IPS-18c (cell line): Measurements from ENCODE around the gene ECHS1.
"Not testable (repeated sequence)": the region's sequence is repeated elsewhere in the genome, so short reads cannot be mapped to it uniquely, and the experiment has no call there.

Source experiments
- H3K4me3 ChIP-seq: 2 replicates; pipeline ENCODE4 v1.7.0; 2013; ENCODE audit warnings: low read depth, mild to moderate bottlenecking, low read length, moderate library complexity; ENCODE audit not compliant: insufficient read depth
- H3K9me3 ChIP-seq: one replicate; pipeline ENCODE4 v1.6.1; 2013; ENCODE audit warnings: mild to moderate bottlenecking, low read length, moderate library complexity; ENCODE audit not compliant: control insufficient read depth, insufficient read depth

The ECHS1 gene

DNA sequence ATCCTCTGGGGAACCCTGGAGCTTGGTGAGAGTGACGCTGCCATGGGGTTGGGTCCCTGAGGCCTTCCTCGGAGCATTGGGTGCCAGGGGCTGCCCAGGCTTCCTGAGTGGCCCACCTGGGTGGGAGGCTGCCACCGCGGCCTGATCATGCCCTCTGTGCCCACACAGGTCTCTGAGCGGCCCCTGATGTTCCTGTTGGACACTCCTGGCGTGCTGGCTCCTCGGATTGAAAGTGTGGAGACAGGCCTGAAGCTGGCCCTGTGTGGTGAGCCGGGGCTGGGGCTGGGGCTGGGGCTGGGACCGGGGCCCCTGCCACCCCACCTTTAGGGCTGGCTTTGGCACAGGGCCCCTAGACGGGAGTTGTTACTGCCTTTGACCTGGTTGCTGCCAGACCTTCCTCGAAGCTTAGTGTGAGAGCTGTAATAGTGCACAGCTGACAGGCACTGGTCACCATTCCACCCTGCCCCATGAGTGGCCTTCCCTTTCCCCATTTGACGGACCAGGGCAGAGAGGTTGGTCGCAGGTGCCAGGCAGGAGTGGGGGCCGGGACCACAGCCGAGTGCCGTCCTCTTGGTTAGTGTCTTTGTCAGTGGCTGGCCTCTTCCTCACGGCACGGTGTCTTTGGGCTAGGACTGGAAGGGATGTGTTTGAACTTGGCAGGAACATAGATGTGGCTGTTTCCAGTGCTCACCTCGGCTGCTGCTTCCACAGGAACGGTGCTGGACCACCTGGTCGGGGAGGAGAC is 29.0 kb upstream of the ECHS1 start:
- no peak overlapping the region for H3K4me3 ChIP-seq
- no peaks in the 10 kb centered on the region for H3K9me3 ChIP-seq

DNA sequence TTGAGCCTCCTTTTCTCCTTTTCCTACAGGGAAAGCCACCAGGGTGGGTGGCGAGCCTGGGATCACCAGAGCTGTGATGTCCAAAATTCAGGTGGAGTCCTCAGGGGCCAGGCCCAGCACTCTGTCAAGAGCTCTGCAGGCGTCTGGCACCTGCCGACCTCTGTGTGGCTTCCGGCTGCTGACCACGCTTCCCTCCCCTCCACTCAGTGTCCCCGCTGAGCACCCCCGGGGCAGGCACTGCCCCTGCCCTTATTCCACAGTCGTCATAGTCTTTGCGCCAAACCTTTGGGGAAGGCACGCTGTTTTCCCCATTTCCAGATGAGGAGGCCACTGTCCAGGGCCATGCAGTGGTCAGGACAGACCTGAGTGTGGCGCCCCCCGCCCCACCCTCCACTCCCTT is 28.3 kb upstream of the ECHS1 start:
- no peaks in the 10 kb centered on the region for H3K9me3 ChIP-seq

GRCh38 chr10:133400624-133401424 is 27.7 kb upstream of the ECHS1 start:
- Histone ChIP-seq H3K4me3 (no peak overlapping the region), H3K9me3 (no peaks in the 10 kb centered on the region)

More for the DNA sequence above, 28.3 kb upstream of the ECHS1 start:
- H3K4me3 ChIP-seq: no peak overlapping the region

DNA sequence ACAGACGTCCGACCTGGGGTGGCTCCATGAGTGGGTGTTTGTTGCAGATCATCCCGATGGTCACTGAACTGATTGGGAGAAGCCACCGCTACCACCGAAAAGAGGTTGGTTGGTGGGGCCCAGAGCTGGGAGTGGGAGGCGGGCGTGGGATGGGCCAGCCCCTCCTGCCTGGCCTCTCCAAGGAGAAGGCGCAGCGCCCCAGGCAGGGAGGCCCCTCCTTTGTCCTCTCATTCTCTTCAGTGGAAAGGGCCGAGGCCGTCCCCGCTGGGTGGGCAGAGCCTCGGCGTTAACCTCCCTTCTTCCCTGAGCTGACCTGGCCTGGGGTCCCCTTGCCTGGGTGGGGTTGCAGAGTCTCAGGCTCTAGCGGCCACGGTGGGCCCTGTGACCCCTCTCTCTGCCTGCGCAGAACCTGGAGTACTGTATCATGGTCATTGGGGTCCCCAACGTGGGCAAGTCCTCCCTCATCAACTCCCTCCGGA is 26.0 kb upstream of the ECHS1 start:
- Histone ChIP-seq H3K9me3 (peaks cover 2% of the 10 kb centered on the region), H3K4me3 (no peak overlapping the region)

DNA sequence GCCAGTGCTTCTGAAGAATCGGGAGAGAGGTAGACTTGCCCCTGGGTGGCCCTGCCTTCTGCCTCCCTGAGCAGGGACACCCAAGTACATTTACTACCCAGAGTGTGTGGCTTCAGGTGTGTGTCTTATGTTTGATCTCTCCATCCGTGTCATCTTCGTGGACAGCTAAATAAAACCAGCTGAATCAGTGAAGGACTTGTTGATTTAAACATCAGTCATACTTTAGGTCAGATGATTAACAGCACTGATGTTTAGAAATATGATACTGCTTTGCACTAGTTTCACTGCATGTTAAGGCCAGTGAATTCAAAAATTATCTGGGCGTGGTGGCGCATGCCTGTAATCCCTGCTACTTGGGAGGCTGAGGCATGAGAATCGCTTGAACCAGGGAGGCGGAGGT is 24.8 kb upstream of the ECHS1 start:
- Histone ChIP-seq H3K9me3 (peaks cover 2% of the 10 kb centered on the region), H3K4me3 (no peak overlapping the region)

DNA sequence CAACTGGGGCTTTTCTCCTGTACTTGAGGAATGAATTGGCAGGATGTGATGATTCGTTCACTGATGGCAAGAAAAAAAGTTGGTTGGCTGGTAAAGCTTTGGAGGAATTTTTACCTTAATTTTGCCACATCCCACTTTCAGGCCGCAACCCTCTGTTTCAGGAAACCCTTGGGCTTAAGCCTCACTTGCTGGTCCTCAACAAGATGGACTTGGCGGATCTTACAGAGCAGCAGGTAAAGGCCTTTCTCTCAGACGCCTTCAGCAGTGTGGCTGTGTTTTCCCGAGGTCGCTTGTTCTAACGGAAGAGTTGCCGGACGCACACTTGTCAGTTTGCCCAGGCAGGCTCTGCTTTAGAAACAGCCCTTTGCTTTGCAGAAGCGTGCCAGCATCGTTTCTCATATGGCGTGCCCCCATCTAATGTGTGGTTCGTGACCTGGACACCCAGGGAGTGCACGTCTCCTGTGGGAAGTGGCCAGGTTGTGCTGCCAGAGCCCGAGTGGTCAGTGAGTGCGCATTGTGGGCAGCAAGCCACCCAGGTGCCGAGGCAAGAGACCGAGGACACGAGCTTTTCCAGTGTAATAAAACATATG is 23.0 kb upstream of the ECHS1 start:
- Histone ChIP-seq H3K4me3 (no peak overlapping the region), H3K9me3 (peaks cover 2% of the 10 kb centered on the region)

- peaks cover 2% of the 10 kb centered on the region for H3K9me3 ChIP-seq
- H3K4me3 ChIP-seq: peak overlapping the region; percentile 97
Measured at GRCh38 chr10:133394801-133395221, 21.7 kb upstream of the ECHS1 start.

GRCh38 chr10:133394064-133394663 is 21.0 kb upstream of the ECHS1 start, which contains the start of gene MTG1:
Gene MTG1, plus strand, starts transcription at chr10:133394157. Its CDS starts 64 bp downstream, at chr10:133394221.
- Histone ChIP-seq H3K9me3 (peaks cover 2% of the 10 kb centered on the region), H3K4me3 (peak within 1 kb of the TSS; percentile 97)

DNA sequence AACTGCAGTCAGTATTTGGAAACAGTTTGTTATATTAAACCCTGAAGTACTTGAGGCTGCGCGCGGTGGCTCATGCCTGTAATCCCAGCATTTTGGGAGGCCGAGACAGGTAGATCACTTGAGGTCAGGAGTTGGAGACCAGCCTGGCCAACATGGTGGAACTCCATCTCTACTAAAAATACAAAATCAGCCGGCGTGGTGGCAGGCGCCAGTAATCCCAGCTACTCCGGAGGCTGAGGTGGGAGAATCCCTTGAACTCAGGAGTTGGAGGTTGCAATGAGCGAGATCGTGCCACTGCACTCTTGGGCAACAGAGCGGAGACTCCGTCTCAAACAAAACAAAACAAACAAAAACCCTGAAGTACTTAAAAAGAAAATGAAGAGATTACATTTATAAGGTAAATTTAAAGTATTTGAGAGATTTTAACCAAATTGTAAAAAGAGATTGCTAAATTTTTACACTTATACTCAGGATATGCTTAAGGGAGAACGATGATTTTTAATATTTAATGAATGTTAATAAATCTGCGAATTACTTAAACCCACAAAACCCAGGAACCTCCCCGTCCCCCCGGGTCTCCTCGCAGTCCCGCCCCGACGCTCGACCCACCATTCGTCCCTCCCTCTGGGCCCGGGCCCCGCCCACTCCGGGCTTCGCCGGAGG is 20.4 kb upstream of the ECHS1 start:
- H3K4me3 ChIP-seq: peak overlapping the region; percentile 97; the same call in 1 of the 2 replicates
- peaks cover 2% of the 10 kb centered on the region for H3K9me3 ChIP-seq

DNA sequence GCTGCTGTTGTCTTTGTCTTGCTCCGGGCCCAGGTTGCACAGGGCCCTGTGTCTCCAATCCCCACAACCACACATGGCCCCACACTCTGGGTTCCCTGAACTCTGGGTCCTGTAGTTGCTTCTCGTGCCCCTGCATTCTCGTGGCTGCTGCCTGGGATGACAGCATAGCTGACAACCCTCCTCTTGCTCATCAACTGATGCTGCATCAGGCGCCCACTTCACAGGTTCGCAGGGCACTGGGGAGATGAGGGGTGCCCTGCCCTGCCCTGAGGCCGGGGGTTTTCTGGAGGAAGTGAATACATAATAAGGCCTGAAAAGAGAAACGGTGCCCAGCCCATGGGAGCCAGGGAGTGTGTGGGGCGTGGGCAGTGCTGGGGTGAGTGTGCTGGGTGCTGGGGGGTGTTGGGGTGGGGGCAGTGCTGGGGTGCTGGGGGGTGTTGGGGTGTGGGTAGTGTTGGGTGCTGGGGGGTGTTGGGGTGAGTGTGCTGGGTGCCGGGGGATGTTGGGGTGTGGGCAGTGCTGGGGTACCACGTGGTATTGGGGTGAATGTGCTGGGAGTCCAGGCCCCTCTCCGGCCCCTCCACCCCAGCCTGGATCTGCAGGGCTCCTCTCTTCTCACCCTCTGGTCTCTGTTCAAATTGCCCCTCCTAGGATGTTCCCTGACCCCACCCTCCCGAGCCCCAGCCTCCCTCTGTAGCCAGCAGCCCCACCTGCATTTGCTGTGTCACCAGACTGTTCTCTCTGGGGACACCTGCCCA is 18.8 kb upstream of the ECHS1 start:
- Histone ChIP-seq H3K4me3 (no peak overlapping the region), H3K9me3 (peaks cover 2% of the 10 kb centered on the region)

DNA sequence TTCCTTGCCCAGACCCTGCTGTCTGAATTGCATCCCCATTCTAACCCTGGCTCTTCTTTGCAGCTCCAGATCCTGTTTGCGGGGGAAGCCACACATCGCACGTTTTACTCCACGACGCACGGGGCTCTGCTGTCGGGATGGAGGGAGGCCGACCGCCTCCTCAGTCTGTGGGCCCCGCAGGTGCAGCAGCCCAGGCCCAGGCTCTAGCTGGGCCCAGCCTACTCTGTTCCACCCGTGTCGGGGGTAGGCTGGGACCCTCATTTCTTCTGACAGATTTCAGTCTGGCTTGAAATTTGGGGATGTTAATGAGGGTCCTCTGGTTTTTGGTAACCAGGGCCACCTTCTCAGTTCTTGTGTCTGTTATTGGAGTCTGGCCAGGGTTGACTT is 18.1 kb upstream of the ECHS1 start:
- H3K4me3 ChIP-seq: no peak overlapping the region
- H3K9me3 ChIP-seq: peaks cover 2% of the 10 kb centered on the region

DNA sequence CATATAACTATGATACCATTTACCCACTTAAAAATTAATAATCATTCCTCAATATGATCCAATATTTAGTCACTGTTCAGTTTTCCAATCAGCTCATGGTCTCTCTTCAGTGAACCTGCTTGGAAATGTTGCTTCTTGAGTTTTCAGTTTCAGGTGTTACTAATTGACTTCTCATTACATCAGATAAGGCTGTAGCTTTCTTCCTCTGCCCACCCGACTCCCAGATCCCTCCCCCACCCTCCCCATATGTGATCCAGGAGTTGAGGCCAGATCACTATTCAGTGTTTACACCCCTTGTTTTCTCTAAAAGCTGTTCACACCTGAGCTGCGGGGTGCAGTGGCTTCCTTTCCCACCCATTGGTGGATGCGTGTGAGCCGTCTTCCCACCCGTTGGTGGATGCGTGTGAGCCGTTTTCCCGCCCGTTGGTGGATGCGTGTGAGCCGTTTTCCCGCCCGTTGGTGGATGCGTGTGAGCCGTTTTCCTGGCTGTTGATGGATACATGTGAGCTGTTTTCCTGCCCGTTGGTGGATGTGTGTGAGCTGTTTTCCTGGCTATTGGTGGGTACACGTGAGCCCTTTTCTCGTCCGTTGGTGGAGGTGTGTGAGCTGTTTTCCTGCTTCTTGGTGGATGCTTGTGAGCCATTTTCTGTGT is 17.6 kb upstream of the ECHS1 start:
- Histone ChIP-seq H3K4me3 (no peak overlapping the region), H3K9me3 (peaks cover 2% of the 10 kb centered on the region)

GRCh38 chr10:133388973-133389818 is 16.0 kb upstream of the ECHS1 start:
- H3K4me3 ChIP-seq: no peak overlapping the region
- no peaks in the 10 kb centered on the region for H3K9me3 ChIP-seq

DNA sequence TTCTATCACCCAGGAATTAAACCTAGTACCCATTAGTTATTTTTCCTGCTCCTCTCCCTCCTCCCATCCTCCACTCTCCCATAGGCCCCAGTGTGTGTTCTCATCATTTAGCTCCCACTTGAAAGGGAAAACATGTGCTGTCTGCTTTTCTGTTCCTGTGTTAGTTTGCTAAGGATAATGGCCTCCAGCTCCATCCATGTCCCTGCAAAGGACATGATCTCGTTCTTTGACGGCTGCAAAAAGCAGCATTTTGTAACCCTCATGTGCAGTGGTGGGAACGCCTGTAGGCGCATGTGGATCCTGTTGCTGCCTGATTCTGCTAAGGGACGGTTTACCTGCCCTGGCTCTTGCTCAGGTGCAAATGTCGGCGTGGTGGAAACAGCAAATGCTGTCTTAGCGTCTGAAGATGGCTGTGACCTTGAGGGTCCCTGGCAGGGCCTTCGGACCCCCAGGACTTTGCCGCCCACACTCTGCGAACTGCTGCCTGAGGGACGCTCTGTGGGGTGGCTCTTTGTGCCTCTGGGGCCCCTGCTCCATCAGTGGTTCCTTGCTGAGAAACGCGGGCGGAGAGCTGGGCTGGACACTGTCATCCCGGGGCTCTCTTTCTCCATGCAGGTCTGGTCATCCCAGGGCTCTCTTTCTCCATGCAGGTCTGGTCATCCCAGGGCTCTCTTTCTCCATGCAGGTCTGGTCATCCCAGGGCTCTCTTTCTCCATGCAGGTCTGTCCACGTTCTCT is 15.2 kb upstream of the ECHS1 start:
- Histone ChIP-seq H3K4me3 (no peak overlapping the region), H3K9me3 (no peaks in the 10 kb centered on the region)

DNA sequence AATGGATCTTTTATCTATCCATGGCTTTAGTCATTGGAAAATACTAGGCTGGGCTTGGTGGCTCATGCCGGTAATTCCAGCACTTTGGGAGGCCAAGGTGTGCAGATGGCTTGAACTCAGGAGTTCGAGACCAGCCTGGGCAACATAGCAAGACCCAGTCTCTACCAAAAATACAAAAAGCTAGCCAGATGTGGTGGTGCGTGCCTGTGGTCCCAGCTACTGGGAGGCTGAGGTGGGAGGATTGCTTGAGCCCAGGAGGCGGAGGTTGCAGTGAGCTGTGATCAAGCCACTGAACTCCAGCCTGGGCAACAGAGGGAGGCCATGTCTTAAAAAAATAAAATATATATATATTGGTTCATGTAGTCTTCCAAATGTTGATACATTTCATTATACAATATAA is 13.8 kb upstream of the ECHS1 start:
- H3K4me3 ChIP-seq, H3K9me3 ChIP-seq: not testable (repeated sequence)
